SK-N-SH (cell line): Measurements from ENCODE around the gene KCNF1.

ENCODE experiments used
- CTCF ChIP-seq: fragments of 200-600 bp; sonication (generic); IDR thresholded peaks from 2 replicates; pipeline ENCODE4 v1.6.1; 2017; ENCODE audit warnings: antibody characterized with exemption, mild to moderate bottlenecking, moderate library complexity
- JUND ChIP-seq: IDR thresholded peaks from 2 replicates; pipeline ENCODE4 v1.4.0; 2012
- MAX ChIP-seq: IDR thresholded peaks from 2 replicates; pipeline ENCODE4 v1.4.0; 2012; ENCODE audit warnings: low read depth
- POLR2AphosphoS5 ChIP-seq: IDR thresholded peaks from 2 replicates; pipeline ENCODE4 v1.6.1; 2012; ENCODE audit warnings: low read depth, low read length

GRCh38 chr2:10923965-10924364 is 12.2 kb downstream of the KCNF1 start:
- TF ChIP-seq CTCF (no peak), JUND (no peak), POLR2AphosphoS5 (no peak), MAX (no peak)
